PC-9 (cell line): ENCODE data around the gene IL10. TPM values are rescaled to one million over a fixed set of nuclear protein-coding genes. Genes with fewer than 3 reads are reported as not detected.

Experiments
- BruUV-seq: library from RNA; stranded (reverse); fragments of 400-500 nt; replicated peaks from 2 replicates; lab custom pipeline; 2021; lab: Mats Ljungman, UMichigan
- CTCF ChIA-PET: fragments of 300-600 bp; sonication (Branson Sonifier 250); formaldehyde crosslinking; loops from one replicate; lab custom pipeline; 2022; ENCODE audit warnings: antibody characterized with exemption; lab: Charles Lee
- POLR2A ChIA-PET: fragments of 300-600 bp; sonication (Branson Sonifier 250); formaldehyde crosslinking; loops from one replicate; lab custom pipeline; 2022; ENCODE audit warnings: antibody characterized with exemption; ENCODE audit not compliant: unreplicated experiment; lab: Charles Lee
- DNase-seq, 2 experiments: peaks; one replicate each; pipeline versions ENCODE4 v3.0.0 to v3.0.0-alpha.2; 2015 to 2022; ENCODE audit warnings: mixed read lengths in 1 of 2
- H2AFZ ChIP-seq: fragments of 200-600 bp; sonication (generic); 2 replicates; pipeline ENCODE4 v1.8.1; 2017; ENCODE audit warnings: antibody characterized with exemption
- H3F3A ChIP-seq: fragments of 200-600 bp; sonication (generic); 2 replicates; pipeline ENCODE4 v1.8.1; 2017; ENCODE audit warnings: antibody characterized with exemption, mild to moderate bottlenecking, low read depth; ENCODE audit not compliant: insufficient read depth
- H3K27ac ChIP-seq: fragments of 200-600 bp; sonication (generic); 2 replicates; pipeline ENCODE4 v1.6.1; 2016; ENCODE audit warnings: mixed run types
- H3K27me3 ChIP-seq: fragments of 200-600 bp; sonication (generic); 2 replicates; pipeline ENCODE4 v1.6.1; 2016; ENCODE audit warnings: low read depth, mixed run types; ENCODE audit not compliant: insufficient read depth
- H3K36me3 ChIP-seq: fragments of 200-600 bp; sonication (generic); 2 replicates; pipeline ENCODE4 v1.6.1; 2016; ENCODE audit warnings: low read depth, mixed run types
- H3K4me1 ChIP-seq: fragments of 200-600 bp; sonication (generic); replicated peaks from 2 replicates; pipeline ENCODE4 v1.6.1; 2016; ENCODE audit warnings: mixed run types; ENCODE audit not compliant: insufficient read depth
- H3K4me2 ChIP-seq: fragments of 200-600 bp; sonication (generic); 2 replicates; pipeline ENCODE4 v1.6.1; 2017; ENCODE audit warnings: mixed run types
- H3K4me3 ChIP-seq: fragments of 200-600 bp; sonication (generic); 2 replicates; pipeline ENCODE4 v1.6.1; 2016; ENCODE audit warnings: mixed run types
- H3K79me2 ChIP-seq: fragments of 200-600 bp; sonication (generic); 2 replicates; pipeline ENCODE4 v1.6.1; 2017; ENCODE audit warnings: low read depth, mixed run types
- H3K9me2 ChIP-seq: fragments of 200-600 bp; sonication (generic); 2 replicates; pipeline ENCODE4 v1.8.1; 2017; ENCODE audit warnings: mild to moderate bottlenecking; ENCODE audit not compliant: insufficient read depth
- H3K9me3 ChIP-seq: fragments of 200-600 bp; sonication (generic); 2 replicates; pipeline ENCODE4 v1.8.1; 2016; ENCODE audit warnings: low read depth; ENCODE audit not compliant: insufficient read depth
- H4K20me1 ChIP-seq: fragments of 200-600 bp; sonication (generic); 2 replicates; pipeline ENCODE4 v1.8.1; 2017; ENCODE audit not compliant: insufficient read depth
- EZH2 ChIP-seq: fragments of 200-600 bp; sonication (generic); IDR thresholded peaks from 2 replicates; pipeline ENCODE4 v1.8.0; 2017; ENCODE audit warnings: antibody characterized with exemption, low read depth
- intact Hi-C: fragments of 100-400 bp; cut with micrococcal nuclease; formaldehyde crosslinking; loops from one replicate; pipeline ENCODE4 v1.10.0; 2022; ENCODE audit not compliant: unreplicated experiment
- total RNA-seq: library from RNA; stranded (reverse); gene quantifications from 2 replicates; pipeline ENCODE4 v1.2.3, GENCODE V29; 2021
- TF ChIP-seq, protein P1 (sequence below): fragments of 200-600 bp; sonication (generic); conservative IDR thresholded peaks from 2 replicates; pipeline ENCODE4 v1.6.1; 2017; ENCODE audit warnings: mixed run types, antibody characterized with exemption, mild to moderate bottlenecking, moderate library complexity

The IL10 gene
- total RNA-seq, 1 experiment from 2014 or later = not detected

DNA sequence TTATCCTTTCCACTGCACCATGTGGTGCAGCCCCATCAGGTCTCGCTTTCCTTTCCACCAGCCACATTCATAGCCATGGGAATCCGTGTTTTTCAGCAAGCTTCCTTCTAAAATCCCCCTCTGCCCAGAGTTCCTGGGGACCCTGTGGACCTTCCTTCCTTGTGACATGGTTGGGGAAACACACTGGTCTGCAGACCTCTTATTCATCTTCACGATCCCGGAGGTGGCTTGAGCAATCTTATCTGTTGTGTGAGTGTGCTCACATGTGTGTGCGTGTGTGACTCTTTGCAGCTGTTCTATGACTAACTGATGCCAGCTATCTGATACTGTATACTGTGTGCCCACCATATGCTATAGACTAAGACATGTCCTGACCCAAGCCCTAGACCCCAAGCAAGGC, 15.6 kb upstream of the IL10 start:
- Histone ChIP-seq H3K27ac (no peak overlapping the region), H3K4me2 (no peak overlapping the region), H3K36me3 (no peaks in the 10 kb centered on the region), H3K9me3 (no peaks in the 10 kb centered on the region), H4K20me1 (no peaks in the 10 kb centered on the region), H3F3A (no peaks in the 10 kb centered on the region), H2AFZ (no peak overlapping the region), H3K9me2 (no peaks in the 10 kb centered on the region), H3K27me3 (peaks cover 4% of the 10 kb centered on the region; the same call in 1 of the 2 replicates), H3K4me1 (no peaks in the 10 kb centered on the region), H3K79me2 (no peaks in the 10 kb centered on the region), H3K4me3 (no peak overlapping the region)
- no TSS peak for BruUV-seq
- TF ChIP-seq, protein P1, sequence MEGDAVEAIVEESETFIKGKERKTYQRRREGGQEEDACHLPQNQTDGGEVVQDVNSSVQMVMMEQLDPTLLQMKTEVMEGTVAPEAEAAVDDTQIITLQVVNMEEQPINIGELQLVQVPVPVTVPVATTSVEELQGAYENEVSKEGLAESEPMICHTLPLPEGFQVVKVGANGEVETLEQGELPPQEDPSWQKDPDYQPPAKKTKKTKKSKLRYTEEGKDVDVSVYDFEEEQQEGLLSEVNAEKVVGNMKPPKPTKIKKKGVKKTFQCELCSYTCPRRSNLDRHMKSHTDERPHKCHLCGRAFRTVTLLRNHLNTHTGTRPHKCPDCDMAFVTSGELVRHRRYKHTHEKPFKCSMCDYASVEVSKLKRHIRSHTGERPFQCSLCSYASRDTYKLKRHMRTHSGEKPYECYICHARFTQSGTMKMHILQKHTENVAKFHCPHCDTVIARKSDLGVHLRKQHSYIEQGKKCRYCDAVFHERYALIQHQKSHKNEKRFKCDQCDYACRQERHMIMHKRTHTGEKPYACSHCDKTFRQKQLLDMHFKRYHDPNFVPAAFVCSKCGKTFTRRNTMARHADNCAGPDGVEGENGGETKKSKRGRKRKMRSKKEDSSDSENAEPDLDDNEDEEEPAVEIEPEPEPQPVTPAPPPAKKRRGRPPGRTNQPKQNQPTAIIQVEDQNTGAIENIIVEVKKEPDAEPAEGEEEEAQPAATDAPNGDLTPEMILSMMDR = no peak
- no peak for TF ChIP-seq EZH2
- ChIA-PET CTCF (no interaction called here), POLR2A (no interaction called here)
- no peak for DNase-seq
- intact Hi-C loops = no loop called here

DNA sequence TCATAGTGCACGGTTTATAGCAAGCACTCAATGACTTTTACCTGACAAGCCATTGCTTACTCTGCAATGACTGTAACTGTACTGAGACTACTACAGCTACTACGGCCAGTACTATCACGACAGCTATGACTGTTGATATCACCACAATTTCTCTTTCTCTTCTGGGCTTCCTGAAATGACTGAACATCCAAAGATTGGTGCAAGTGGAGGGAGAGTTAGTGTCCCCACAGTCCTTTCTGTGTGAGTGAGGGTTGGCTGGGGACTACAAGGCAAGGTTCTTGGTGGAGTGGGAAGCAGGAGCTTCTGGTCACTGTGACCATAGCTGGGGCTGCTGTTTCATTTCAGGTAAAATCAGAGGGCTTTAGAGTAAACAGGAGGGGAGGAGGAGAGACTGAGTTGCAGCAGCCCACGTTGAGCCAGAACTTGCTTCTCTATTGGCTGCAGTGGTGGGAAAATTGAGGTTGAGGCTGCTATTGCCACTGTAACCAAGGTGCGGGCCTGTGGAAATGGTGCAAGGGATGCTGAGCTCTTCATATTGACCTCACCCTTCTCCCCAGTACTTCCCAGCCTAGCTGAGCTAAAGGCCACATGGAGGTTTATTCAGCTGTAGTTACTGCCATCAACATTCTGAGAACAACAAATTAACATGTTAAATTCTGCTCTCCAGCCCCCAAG, 14.1 kb upstream of the IL10 start:
- TF ChIP-seq, protein P1 = no peak
- no peak for TF ChIP-seq EZH2
- ChIA-PET CTCF (no interaction called here), POLR2A (interaction anchor here (0.7 kb wide), 1 partner anchor 151 kb away, joined by 3 read pairs; the partner anchor contains the start of gene DYRK3)
- Histone ChIP-seq H3K9me2 (no peaks in the 10 kb centered on the region), H3K79me2 (no peaks in the 10 kb centered on the region), H3K9me3 (no peaks in the 10 kb centered on the region), H3F3A (no peaks in the 10 kb centered on the region), H3K27ac (no peak overlapping the region), H3K36me3 (no peaks in the 10 kb centered on the region), H3K4me1 (no peaks in the 10 kb centered on the region), H4K20me1 (no peaks in the 10 kb centered on the region), H3K4me2 (no peak overlapping the region), H2AFZ (no peak overlapping the region), H3K27me3 (peaks cover 4% of the 10 kb centered on the region; the same call in 1 of the 2 replicates), H3K4me3 (no peak overlapping the region)
- no peak for DNase-seq
- intact Hi-C loops = no loop called here
- no TSS peak for BruUV-seq

DNA sequence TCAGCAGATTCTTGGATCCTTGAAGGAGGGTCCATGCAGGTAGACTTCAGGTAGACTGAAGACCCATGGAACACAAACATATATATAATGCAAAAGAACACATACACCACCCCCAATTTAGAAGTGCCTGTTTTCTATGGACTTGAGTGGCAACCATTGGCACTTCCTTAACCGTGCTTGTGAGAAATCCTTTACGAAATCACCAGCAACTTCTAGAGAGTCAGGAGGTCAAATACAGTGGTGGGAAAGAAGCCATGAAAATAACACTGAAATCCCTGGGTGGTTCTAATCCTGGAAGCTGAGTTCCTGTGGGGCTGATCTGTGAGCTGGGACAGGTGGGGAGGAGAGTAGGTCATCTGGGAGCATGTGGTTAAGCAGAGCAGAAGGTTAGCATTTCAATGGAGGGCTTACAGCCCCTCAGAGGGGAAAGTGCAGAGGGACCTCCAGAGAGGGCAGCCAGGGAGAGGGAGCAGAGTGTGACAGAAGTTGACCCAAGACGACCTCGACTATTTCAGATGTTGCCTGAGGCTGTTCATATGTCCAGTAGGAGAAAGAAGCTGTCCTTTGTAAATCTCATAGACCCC, 13.0 kb upstream of the IL10 start:
- Histone ChIP-seq H2AFZ (no peak overlapping the region), H3K4me2 (no peak overlapping the region), H3K36me3 (no peaks in the 10 kb centered on the region), H3F3A (no peaks in the 10 kb centered on the region), H3K27ac (no peak overlapping the region), H3K9me3 (no peaks in the 10 kb centered on the region), H3K4me3 (no peak overlapping the region), H3K9me2 (no peaks in the 10 kb centered on the region), H3K4me1 (no peaks in the 10 kb centered on the region), H4K20me1 (no peaks in the 10 kb centered on the region), H3K27me3 (peaks cover 4% of the 10 kb centered on the region; the same call in 1 of the 2 replicates), H3K79me2 (no peaks in the 10 kb centered on the region)
- intact Hi-C loops = no loop called here
- ChIA-PET POLR2A (interaction anchor here (0.7 kb wide), 1 partner anchor 150 kb away, joined by 3 read pairs; the partner anchor contains the start of gene DYRK3), CTCF (no interaction called here)
- BruUV-seq = no TSS peak
- TF ChIP-seq, protein P1 = no peak
- TF ChIP-seq EZH2 = no peak
- DNase-seq = no peak
